Measurements from ENCODE around the gene METTL17.

The METTL17 gene

DNA sequence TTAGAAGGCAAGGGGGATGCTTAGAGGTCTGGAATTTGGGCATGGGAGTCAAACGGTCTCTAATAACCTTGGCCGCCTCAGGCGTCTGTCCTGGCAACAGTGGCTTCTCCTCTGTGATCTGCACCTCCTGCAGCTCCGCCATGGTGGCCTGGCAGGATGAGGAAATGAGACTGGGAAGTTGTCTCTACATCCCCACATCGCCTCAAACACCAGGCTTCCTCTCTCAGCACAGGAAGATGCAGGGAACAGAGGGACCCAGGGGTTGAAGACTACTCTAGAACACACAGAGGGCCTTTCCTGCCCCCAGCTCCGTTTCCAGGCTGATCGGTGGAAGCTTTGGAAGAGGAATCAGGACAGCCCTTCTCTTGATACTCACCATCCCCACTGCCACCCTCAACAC, 33.4 kb downstream of the METTL17 start:
- H3K27ac Mint-ChIP-seq: no peak overlapping the region
- ATAC-seq (replicated peaks): no peak
- peaks cover 6% of the 10 kb centered on the region for H3K36me3 Mint-ChIP-seq (ENCODE audit: insufficient read depth)
- no peaks in the 10 kb centered on the region for H3K27me3 Mint-ChIP-seq
- DNase-seq: no peak
- peak overlapping the region in 1 of 2 donors; percentile 4 for H3K4me3 Mint-ChIP-seq
- H3K4me1 Mint-ChIP-seq (ENCODE audit: low read depth in 2 of 2): peaks cover 10 to 15% of the 10 kb centered on the region in 2 donors
- H3K9me3 Mint-ChIP-seq: no peaks in the 10 kb centered on the region

DNA sequence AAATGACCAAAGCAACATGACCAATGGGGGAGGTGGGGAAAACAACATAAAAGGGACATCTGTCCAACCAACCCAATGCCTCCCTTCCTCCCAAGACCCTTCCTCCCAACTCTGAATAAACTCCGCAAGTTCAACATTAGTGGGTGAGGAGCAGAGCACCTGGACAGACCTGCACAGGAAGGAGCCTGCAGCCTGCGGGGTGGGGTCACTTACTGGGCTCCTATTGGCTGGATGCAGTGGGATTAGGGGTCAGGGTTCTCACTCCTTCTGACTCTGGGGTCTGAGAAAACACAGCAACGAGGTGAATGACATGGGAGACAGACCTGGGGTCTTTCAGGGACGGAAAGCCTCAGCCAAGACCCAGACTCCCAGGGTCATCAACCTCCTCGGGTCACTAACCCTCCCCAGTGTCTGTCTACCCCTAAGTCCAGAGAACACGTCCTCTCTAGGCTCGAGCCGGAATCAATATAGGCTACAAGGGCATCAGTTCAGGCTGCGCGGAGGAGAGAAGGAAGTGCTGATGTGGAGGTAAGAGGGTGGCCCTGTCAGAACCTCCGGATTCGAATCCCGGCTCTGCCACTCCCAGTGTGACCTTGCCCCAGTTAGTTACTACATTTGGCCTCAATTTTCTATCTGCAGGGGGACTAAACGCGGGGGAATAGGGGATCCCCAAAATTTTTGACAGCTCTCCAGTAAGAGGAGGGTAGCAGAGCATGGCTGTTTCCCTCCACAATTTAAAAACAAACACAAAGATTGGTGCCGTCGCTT, 34.2 kb downstream of the METTL17 start:
- Mint-ChIP-seq H3K4me3 (peak overlapping the region; percentile 88 to 90), H3K27ac (peak overlapping the region; percentile 64 to 72), H3K9me3 (no peaks in the 10 kb centered on the region), H3K4me1 (ENCODE audit: low read depth in 2 of 2) (peaks cover 10 to 15% of the 10 kb centered on the region in 2 donors), H3K27me3 (no peaks in the 10 kb centered on the region), H3K36me3 (ENCODE audit: insufficient read depth) (peaks cover 6% of the 10 kb centered on the region)
- ATAC-seq (replicated peaks) (peak; percentile 11), DNase-seq (no peak)

DNA sequence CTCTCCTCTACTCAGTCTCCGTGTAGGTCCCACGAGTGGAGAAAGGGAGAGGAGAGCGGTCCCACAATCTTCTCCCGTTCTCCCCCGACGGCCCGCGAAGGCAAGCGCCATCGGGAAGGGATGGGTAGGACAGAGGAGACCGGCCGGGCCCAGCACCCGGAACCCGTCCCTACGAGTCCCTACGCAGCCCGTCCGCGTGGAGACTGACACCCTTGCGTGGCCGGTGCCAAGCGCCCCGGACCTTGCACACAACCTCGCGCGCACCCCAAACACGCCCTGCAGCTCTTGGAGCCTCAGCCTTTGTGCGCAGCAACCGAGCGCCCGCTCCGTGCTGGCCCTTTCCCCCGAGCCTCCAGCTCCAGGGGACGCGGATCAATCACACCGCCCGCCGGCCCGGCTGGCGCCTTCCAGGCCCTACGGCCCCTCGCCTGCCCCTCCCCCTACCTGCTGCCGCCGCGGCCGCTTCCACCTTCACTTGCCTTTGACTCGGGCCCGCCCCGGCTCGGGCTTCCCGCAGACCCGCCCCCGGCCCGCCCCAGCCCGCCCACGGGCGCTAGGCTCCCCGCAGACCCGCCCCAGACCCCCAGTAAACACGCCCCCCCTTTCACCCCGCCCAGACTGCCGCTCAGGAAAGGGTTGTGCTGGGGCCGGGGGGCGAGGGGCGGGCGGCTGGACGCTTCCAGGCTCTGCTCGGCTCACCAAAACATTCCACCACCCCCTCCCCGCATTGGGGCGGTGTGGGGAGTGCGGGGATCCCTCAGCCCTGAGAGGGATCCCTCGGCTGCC, 35.0 kb downstream of the METTL17 start, which contains the start of gene NDRG2:
NDRG2 (minus strand) TSS at position 477 of the 786 bp plus-strand sequence. CDS start 1,746 bp downstream, outside the sequence.
- peaks cover 10 to 15% of the 10 kb centered on the region in 2 donors for H3K4me1 Mint-ChIP-seq (ENCODE audit: low read depth in 2 of 2)
- peak within 1 kb of the TSS; percentile 64 to 72 for H3K27ac Mint-ChIP-seq
- no peaks in the 10 kb centered on the region for H3K27me3 Mint-ChIP-seq
- DNase-seq: peak; percentile 53 to 63 (median 54)
- peak; percentile 90 for ATAC-seq (replicated peaks)
- no peaks in the 10 kb centered on the region for H3K9me3 Mint-ChIP-seq
- H3K4me3 Mint-ChIP-seq: peak within 1 kb of the TSS; percentile 88 to 90
- peaks cover 6% of the 10 kb centered on the region for H3K36me3 Mint-ChIP-seq (ENCODE audit: insufficient read depth)

DNA sequence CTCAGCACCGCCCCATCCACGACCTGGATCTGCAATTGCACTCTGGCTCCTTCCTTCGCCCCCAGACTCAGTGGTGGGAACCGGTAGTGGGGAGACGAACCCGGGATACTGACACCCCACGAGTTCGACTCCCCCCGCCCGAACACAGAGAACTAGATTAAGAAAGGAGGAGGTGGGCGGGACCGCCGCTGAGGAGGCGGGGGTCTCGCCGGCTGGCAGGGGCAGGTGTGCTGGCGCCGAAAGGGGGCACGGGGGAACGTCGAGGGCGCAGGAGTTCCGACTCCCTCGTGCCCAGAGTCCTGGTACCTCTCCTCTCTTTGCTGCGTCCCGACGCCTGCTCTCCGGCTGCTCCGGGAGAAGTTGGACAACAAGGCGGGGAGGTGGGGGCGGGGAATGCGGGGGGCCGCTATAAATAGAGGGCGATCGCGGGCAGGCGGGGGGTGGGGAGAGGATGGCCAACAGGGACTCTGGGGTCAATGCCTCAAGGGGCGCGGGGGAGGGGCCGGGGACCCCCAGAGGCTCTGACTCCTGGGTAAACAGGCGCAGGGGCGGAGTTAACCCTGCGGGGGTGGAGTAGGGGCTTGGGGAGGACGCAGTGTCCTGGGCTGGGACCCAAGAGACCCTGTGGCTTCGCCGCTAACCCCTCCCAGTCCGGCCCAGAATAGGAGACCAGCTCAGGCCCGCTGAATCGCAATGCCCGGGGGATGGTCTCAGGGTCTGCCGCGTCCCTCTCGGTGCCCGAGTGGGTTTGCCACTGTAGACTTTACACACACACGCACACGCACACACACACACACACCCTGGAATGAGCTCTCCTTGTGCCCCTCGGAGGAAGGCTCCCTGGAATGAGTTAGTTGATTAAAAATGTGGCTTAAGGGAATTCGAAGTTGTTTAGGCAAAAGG, 35.8 kb downstream of the METTL17 start:
- Mint-ChIP-seq H3K27ac (peak overlapping the region; percentile 59 to 64), H3K9me3 (no peaks in the 10 kb centered on the region), H3K36me3 (ENCODE audit: insufficient read depth) (peaks cover 6% of the 10 kb centered on the region), H3K4me1 (ENCODE audit: low read depth in 2 of 2) (peaks cover 10 to 15% of the 10 kb centered on the region in 2 donors), H3K27me3 (no peaks in the 10 kb centered on the region), H3K4me3 (peak overlapping the region; percentile 88 to 90)
- no peak for ATAC-seq (replicated peaks)
- peak in 1 of 3 experiments; percentile 12 for DNase-seq

DNA sequence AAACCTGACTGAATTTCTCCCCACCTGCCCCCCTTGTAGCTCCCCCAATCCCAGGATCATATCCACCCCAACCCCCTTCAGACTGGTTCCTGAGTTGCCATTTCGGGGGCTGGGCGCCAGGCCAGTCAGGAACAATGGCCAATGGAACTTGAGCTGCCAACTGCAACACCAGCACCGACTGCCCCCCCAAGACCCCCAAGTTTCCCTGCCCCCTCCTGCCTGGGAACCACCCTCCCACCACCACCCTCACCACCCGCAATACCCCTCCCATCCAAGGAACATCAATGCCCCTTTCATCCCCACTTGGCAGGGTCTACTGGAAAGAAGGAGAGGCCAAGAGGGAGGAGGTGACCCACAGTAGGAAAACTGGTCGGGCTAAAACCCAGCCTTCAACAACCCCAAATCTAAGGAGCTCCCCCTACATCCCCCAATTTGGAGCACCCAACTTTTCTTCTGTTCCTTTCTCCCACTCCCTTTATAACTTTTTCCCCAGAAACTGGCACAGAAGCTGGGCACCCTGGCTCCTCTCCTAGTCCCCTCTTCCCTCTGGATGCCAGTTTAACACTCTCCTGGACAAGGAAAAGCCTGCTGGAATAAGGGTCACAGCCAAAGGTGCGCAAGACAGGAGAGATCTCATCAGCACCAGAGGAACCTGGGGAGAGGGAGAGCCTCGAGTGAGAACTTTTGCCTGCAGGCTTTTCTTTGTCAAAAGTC, 36.7 kb downstream of the METTL17 start:
- Mint-ChIP-seq H3K36me3 (ENCODE audit: insufficient read depth) (peaks cover 6% of the 10 kb centered on the region), H3K27me3 (no peaks in the 10 kb centered on the region), H3K4me1 (ENCODE audit: low read depth in 2 of 2) (peaks cover 10 to 15% of the 10 kb centered on the region in 2 donors), H3K4me3 (peak overlapping the region; percentile 88 to 90), H3K27ac (peak overlapping the region; percentile 8 to 27), H3K9me3 (no peaks in the 10 kb centered on the region)
- ATAC-seq (replicated peaks) (no peak), DNase-seq (no peak)

DNA sequence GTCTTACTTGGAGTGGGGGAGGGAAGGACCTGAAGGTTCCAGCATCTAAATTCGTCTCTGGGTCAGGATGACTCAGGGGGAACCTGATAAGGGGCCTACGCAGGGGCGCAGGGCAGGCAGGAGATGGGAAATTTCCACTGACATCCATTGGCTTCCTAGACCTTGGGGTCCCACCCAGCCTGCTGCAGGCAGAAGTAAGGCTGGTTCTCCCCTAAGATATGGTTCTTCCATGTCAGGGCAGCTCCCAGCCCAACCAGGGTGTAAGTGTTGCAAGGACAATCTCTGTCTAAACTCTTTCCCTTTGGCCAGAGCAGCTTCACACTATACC, 37.2 kb downstream of the METTL17 start:
- H3K27me3 Mint-ChIP-seq: peaks cover 0 to 4% of the 10 kb centered on the region in 2 donors

DNA sequence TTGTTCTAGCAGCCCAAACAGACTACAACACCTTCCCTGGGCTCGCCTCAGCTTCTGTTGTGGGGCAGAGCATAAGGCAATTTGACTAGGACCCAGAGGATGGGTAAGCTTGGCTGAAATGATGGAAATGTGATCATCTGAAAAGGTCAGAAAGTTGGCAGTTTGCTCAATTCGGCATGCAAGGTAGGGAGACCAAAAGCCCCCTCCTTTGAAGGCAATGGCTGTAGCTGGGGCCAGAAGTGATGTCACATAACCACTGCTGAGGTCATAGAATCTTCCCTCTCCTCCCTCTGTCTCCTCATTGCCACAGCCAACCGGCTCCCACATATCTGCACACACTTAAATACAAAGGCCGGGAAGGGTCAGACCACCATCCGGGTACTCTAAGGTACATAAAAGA, 40.1 kb downstream of the METTL17 start, which contains the start of gene TPPP2:
TPPP2 (plus strand) TSS at position 301 of the 400 bp plus-strand sequence. CDS start 365 bp downstream, outside the sequence.
- no peak within 1 kb of the TSS for H3K4me3 Mint-ChIP-seq
- no peak for ATAC-seq (replicated peaks)
- no peaks in the 10 kb centered on the region for H3K36me3 Mint-ChIP-seq (ENCODE audit: insufficient read depth)

More for the DNA sequence above, 37.2 kb downstream of the METTL17 start:
- Mint-ChIP-seq H3K4me1 (ENCODE audit: low read depth in 2 of 2) (peaks cover 10 to 15% of the 10 kb centered on the region in 2 donors), H3K36me3 (ENCODE audit: insufficient read depth) (peaks cover 6% of the 10 kb centered on the region), H3K27ac (peak overlapping the region in 1 of 2 donors; percentile 27), H3K9me3 (no peaks in the 10 kb centered on the region), H3K4me3 (peak overlapping the region; percentile 35 to 45)
- ATAC-seq (replicated peaks) (no peak), DNase-seq (no peak)

DNA sequence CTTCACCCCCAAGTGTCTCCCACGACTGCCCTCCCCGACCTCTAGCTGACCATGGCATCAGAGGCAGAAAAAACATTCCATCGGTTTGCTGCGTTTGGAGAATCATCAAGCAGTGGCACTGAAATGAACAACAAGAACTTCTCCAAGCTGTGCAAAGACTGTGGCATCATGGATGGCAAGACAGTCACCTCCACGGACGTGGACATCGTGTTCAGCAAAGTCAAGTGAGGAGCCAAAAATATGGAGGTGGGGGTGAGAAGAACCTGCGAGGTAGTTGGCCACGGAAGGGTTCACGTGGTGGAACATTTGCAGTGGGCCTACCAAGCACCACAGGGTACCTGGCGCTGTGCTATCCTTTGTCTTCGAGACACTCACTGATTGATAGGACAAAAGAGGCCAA, 40.8 kb downstream of the METTL17 start:
- no peaks in the 10 kb centered on the region for H3K4me1 Mint-ChIP-seq (ENCODE audit: low read depth in 2 of 2)
- no peak for ATAC-seq (replicated peaks)
- H3K27me3 Mint-ChIP-seq: peaks cover 12 to 22% of the 10 kb centered on the region in 2 donors
- H3K27ac Mint-ChIP-seq: no peak overlapping the region
- no peaks in the 10 kb centered on the region for H3K9me3 Mint-ChIP-seq
- no peak overlapping the region for H3K4me3 Mint-ChIP-seq
- DNase-seq: no peak
- H3K36me3 Mint-ChIP-seq (ENCODE audit: insufficient read depth): no peaks in the 10 kb centered on the region

More for the DNA sequence above, 40.1 kb downstream of the METTL17 start, which contains the start of gene TPPP2:
- Mint-ChIP-seq H3K9me3 (no peaks in the 10 kb centered on the region), H3K27ac (no peak within 1 kb of the TSS), H3K27me3 (peaks cover 12 to 22% of the 10 kb centered on the region in 2 donors), H3K4me1 (ENCODE audit: low read depth in 2 of 2) (peaks cover 2 to 3% of the 10 kb centered on the region in 2 donors)
- no peak for DNase-seq

DNA sequence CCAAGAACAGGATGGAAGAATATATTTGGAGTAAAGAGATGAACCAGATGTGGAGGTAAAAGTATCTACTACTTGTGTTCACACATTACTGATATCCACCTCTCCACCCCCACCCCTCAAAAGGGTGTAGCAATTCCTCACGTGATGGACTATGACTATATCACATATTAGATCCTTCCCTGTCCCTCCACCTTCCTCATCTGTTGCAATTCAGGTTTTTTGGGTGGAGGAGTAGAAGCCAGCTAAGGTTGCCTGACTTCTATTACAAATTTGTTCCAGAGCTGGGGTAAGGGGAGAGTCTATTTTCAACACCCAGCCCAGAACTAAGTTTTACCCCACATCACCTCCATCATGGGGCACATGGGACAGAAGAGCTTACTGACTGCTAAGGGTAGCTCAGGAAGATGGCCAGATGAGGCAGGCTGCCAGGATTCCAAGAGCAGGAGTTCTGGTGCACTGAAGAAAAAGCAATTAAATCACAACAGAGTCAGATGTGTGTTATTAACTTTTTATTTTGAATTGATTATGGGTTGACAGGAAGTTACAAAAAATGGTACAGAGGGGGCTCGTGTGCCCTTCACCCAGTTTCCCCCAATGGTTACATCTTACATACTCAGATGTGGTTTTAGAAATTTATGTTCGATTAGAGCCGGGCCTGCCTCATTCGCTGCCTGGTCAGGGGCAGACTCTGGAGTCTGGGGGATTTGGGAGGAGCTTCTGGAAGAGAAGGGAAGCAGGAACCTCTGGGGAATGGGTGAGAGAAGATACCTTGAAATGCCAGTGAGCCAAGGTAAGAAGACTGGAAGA, 42.7 kb downstream of the METTL17 start:
- H3K9me3 Mint-ChIP-seq: no peaks in the 10 kb centered on the region

DNA sequence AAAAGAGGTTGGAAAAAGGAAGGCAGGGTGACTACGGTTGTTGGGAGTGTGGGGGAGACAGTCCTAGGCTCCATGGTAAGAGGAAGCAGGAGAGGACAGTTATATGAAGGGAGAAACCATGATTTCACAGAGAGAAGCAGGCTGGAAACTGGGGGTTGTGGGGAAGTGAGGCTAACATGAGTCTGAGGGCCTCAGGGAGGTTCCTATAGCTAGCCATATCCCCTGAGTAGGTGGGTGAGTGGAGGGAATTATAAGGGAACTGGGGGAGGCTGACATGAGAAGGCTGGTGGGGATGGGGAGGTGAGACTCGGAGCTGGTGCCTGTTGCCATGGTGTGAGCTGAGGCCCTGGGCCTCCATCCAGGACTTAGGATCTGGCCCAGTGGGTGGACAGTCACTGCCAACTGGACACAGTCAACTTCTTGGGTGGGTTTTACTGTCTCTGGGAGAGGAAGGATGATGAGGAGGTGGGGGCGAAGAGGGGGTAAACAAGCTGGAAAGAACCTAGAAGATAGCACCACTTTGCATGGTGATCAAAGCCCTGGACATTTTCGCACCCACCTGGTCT, 43.4 kb downstream of the METTL17 start:
- Mint-ChIP-seq H3K4me1 (ENCODE audit: low read depth in 2 of 2) (no peaks in the 10 kb centered on the region), H3K27me3 (peaks cover 27 to 34% of the 10 kb centered on the region in 2 donors), H3K27ac (no peak overlapping the region), H3K36me3 (ENCODE audit: insufficient read depth) (no peaks in the 10 kb centered on the region), H3K4me3 (no peak overlapping the region), H3K9me3 (no peaks in the 10 kb centered on the region)
- ATAC-seq (replicated peaks) (no peak), DNase-seq (no peak)

More for the DNA sequence above, 42.7 kb downstream of the METTL17 start:
- Mint-ChIP-seq H3K36me3 (ENCODE audit: insufficient read depth) (no peaks in the 10 kb centered on the region), H3K4me1 (ENCODE audit: low read depth in 2 of 2) (no peaks in the 10 kb centered on the region), H3K4me3 (no peak overlapping the region), H3K27ac (no peak overlapping the region), H3K27me3 (peaks cover 21 to 34% of the 10 kb centered on the region in 2 donors)
- DNase-seq: no peak
- ATAC-seq (replicated peaks): no peak

DNA sequence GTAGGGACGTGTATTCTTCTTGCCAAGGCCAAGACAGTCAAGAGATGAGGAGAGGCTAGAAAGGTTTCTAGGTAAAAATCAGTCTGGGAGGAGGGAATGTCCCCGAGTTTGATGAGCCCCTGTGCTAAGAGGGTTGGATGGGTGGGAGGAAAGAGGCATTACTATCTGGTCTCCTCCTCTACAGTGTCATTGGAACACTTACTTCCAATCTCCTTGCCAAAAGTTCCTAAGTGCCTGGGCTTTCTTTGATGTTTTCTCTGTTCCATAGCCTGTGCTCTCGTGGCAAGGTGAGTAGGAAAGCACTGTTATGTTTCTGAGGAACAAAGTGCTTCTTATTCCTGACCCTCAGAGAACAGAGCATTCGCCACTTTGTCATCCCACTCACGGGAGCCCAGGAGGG, 44.9 kb downstream of the METTL17 start, which contains the start of gene RNASE13:
RNASE13 (minus strand) TSS at position 101 of the 400 bp plus-strand sequence. CDS start 519 bp downstream, outside the sequence.
- Mint-ChIP-seq H3K4me3 (no peak within 1 kb of the TSS), H3K27me3 (peaks cover 30 to 34% of the 10 kb centered on the region in 2 donors), H3K27ac (no peak within 1 kb of the TSS), H3K4me1 (ENCODE audit: low read depth in 2 of 2) (no peaks in the 10 kb centered on the region), H3K36me3 (ENCODE audit: insufficient read depth) (no peaks in the 10 kb centered on the region), H3K9me3 (no peaks in the 10 kb centered on the region)
- DNase-seq: no peak
- ATAC-seq (replicated peaks): no peak

Measured in effector memory CD8-positive, alpha-beta T cell (primary cell).